Testis (tissue), 3 donors: ENCODE results near the gene DRD4. TPM values are rescaled to one million over a fixed set of nuclear protein-coding genes. Genes with fewer than 3 reads are reported as not detected.

Experiments used
- DNase-seq: peaks from one replicate; pipeline ENCODE4 v3.0.0-alpha.2; 2019
- H3K27ac ChIP-seq, 2 donors: fragments of 200-600 bp; sonication (generic); one replicate each; pipeline ENCODE4 v1.5.1; 2019
- H3K27me3 ChIP-seq: fragments of 200-600 bp; sonication (generic); one replicate; pipeline ENCODE4 v1.5.1; 2019
- H3K36me3 ChIP-seq: fragments of 200-600 bp; sonication (generic); one replicate; pipeline ENCODE4 v1.5.1; 2017; ENCODE audit warnings: low read depth; ENCODE audit errors: missing control alignments
- H3K4me1 ChIP-seq: fragments of 200-600 bp; sonication (generic); one replicate; pipeline ENCODE4 v1.5.1; 2019
- H3K4me3 ChIP-seq, 2 donors: fragments of 200-600 bp; sonication (generic); one replicate each; pipeline ENCODE4 v1.5.1; 2017 to 2019
- H3K9me3 ChIP-seq: fragments of 200-600 bp; sonication (generic); one replicate; pipeline ENCODE4 v1.5.1; 2017
- POLR2A ChIP-seq: fragments of 450-650 bp; IDR thresholded peaks from one replicate; pipeline ENCODE4 v1.6.1; 2017; ENCODE audit warnings: antibody characterized with exemption, mild to moderate bottlenecking, moderate library complexity
- WGBS, 2 donors: methylation state at CpG; one replicate each; pipeline ENCODE4 v1.1.5; 2018; 5-methylcytosine and 5-hydroxymethylcytosine counted together
- intact Hi-C: fragments of 100-400 bp; cut with DNase I; formaldehyde crosslinking; loops from one replicate; pipeline ENCODE4 v1.15.1; 2023; ENCODE audit warnings: low total_unique reads
- polyA plus RNA-seq: library from polyadenylated mRNA; stranded (reverse); fragments of 350-450 nt; fragmentation: Illumina TruSeq; extraction: RNeasy Lipid Tissue Mini Kit (QIAGEN cat#74804); gene quantifications from one replicate; pipeline ENCODE4 v1.2.3, GENCODE V29; 2014; ENCODE audit warnings: low read depth, low replicate concordance; ENCODE audit not compliant: insufficient read depth
- total RNA-seq, 2 donors: library from RNA; depleted of rRNA; stranded (reverse); fragments of >200 nt; gene quantifications; one replicate each; pipeline ENCODE4 v1.2.3, GENCODE V29; 2016
- TF ChIP-seq, protein P1 (sequence below), 3 experiments: fragments of 450-650 bp in 2 of 3; fragments of 200-600 bp in 1 of 3; sonication (generic) in 1 of 3; IDR thresholded peaks; one replicate each; pipeline ENCODE4 v1.5.1; 2016 to 2019; ENCODE audit warnings: antibody characterized with exemption in 3 of 3, mild to moderate bottlenecking in 2 of 3, moderate library complexity in 1 of 3

DRD4 gene
- total and polyA plus RNA-seq, 3 donors from 2014 or later = 1.5 to 3.3 (median 2.0) TPM

DNA sequence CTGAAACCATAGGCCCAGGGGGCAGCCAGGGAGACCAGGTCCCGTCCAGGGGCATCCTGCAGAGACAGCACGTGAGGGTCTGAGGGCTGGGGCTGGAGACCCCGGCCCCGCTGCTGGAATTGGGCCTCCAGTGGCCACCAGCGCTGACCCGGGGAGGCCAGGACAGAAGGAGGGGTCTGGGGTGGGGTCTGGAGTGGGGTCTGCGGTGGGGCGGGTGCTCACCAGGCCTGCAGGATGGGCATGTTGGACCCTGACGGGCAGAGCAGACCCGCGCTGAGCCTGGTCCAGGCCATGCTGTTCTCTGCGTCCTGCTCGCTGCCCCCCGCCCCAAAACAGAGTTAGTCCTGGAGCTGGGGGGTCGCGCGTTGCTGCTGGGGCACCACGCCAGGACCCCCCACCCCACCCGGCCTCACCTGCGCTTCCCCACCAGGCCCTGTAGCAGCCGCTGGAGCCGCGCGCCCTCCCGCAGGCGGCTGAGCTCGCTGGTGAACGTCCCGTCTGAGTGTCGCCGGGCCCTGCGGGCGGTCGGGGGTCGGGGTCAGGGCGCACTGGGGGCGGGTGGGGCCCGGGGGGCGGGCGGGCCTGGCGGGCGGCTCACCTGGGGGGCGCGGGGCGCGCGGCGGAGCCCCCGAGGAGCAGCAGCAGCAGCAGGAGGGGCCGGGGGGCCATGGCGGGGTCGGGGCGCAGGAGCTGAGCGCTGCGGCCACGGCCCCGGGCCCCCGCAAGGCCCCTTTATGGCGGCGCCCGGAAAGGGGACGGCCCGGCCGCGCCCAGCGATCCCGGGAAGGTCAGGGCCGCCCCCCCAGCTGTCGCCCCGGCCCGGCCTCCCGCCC is 10.4 kb upstream of the DRD4 start, which contains the start of gene SCT:
Gene SCT (minus strand): TSS at position 707 of the 833 bp plus-strand sequence. CDS start 38 bp downstream, at position 669.
- DNase-seq = no peak
- Histone ChIP-seq H3K27ac (no peak within 1 kb of the TSS), H3K36me3 (no peaks in the 10 kb centered on the region), H3K9me3 (no peaks in the 10 kb centered on the region), H3K4me1 (no peaks in the 10 kb centered on the region), H3K27me3 (no peaks in the 10 kb centered on the region), H3K4me3 (peak within 1 kb of the TSS in 1 of 2 donors; percentile 4)
- intact Hi-C loops = no loop called here
- TF ChIP-seq POLR2A = no peak
- TF ChIP-seq, protein P1, sequence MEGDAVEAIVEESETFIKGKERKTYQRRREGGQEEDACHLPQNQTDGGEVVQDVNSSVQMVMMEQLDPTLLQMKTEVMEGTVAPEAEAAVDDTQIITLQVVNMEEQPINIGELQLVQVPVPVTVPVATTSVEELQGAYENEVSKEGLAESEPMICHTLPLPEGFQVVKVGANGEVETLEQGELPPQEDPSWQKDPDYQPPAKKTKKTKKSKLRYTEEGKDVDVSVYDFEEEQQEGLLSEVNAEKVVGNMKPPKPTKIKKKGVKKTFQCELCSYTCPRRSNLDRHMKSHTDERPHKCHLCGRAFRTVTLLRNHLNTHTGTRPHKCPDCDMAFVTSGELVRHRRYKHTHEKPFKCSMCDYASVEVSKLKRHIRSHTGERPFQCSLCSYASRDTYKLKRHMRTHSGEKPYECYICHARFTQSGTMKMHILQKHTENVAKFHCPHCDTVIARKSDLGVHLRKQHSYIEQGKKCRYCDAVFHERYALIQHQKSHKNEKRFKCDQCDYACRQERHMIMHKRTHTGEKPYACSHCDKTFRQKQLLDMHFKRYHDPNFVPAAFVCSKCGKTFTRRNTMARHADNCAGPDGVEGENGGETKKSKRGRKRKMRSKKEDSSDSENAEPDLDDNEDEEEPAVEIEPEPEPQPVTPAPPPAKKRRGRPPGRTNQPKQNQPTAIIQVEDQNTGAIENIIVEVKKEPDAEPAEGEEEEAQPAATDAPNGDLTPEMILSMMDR (IDR thresholded peaks at IDR 0.05) = no peak
- 36 to 80% methylated on average over 2 to 19 of the region's 72 CpGs for WGBS, 2 donors

DNA sequence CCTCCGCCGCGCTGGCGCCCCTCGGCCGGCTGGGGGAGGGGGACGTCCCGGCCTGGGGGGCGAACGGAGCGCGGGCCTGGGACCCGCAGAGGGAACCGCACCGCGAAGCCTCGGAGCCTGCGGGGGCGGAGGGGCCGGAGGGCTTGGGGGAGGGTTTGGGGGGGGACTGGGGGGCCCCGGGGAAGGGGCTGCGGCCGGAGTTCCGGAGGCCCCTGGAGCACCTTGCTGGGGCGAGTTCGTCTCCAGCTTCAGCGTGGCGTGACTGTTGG is 9.8 kb upstream of the DRD4 start:
- Histone ChIP-seq H3K9me3 (no peaks in the 10 kb centered on the region), H3K4me3 (peak overlapping the region in 1 of 2 donors; percentile 4), H3K27ac (no peak overlapping the region), H3K4me1 (no peaks in the 10 kb centered on the region), H3K36me3 (no peaks in the 10 kb centered on the region), H3K27me3 (no peaks in the 10 kb centered on the region)
- DNase-seq = no peak
- TF ChIP-seq, protein P1 (IDR thresholded peaks at IDR 0.05) = no peak
- TF ChIP-seq POLR2A = no peak
- intact Hi-C loops = no loop called here
- WGBS, 2 donors = 38 to 57% methylated on average over 12 to 22 of the region's 28 CpGs

DNA sequence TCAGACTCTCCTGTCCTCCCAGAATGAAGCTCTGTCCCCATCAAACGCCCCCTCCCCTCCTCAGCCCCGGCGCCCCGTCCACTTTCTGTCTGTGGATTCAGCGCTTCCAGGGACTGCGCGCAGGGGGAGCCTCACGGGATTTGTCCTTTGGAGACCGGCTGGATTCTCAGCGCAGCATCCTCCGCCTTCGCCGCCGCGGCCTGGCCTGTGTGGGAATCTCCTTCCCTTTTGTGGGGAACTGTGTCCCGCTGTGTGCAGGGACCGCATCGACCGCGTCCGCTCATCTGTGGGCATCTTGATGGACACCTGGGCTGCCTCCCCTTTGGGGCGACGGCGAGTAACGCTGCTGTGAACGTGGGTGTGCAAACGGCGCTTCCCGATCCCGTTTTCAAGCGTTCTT is 9.0 kb upstream of the DRD4 start:
- no peak overlapping the region for H3K4me3 ChIP-seq
- TF ChIP-seq, protein P1 (IDR thresholded peaks at IDR 0.05) = no peak
- no peak for TF ChIP-seq POLR2A
- no peaks in the 10 kb centered on the region for H3K27me3 ChIP-seq
- intact Hi-C loops = no loop called here
- H3K27ac ChIP-seq = no peak overlapping the region
- no peaks in the 10 kb centered on the region for H3K4me1 ChIP-seq
- 62 to 78% methylated on average over 31 of the region's 31 CpGs for WGBS, 2 donors
- H3K36me3 ChIP-seq = no peaks in the 10 kb centered on the region
- H3K9me3 ChIP-seq = no peaks in the 10 kb centered on the region
- DNase-seq = no peak

DNA sequence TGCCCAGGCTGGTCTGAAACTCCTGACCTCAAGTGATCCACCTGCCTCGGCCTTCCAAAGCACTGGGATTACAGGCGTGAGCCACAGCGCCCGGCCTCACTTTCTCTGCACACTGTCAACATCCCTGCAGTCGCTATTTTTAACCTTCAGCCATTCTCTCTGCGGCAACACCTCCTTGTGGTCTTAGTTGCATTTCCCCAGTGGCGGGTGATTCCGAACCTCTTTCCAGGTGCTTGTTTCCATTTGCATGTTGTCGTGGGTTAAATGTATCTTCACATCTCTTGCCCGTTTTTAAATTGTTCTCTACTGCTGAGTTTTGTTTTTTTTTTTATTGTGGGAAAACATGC is 7.9 kb upstream of the DRD4 start:
- no peaks in the 10 kb centered on the region for H3K36me3 ChIP-seq
- no peaks in the 10 kb centered on the region for H3K27me3 ChIP-seq
- no peak for DNase-seq
- H3K4me1 ChIP-seq = no peaks in the 10 kb centered on the region
- intact Hi-C loops = no loop called here
- no peak for TF ChIP-seq POLR2A
- TF ChIP-seq, protein P1 (IDR thresholded peaks at IDR 0.05) = no peak
- no peak overlapping the region for H3K27ac ChIP-seq
- WGBS, 2 donors = 48 to 62% methylated on average over 10 of the region's 10 CpGs
- no peak overlapping the region for H3K4me3 ChIP-seq
- H3K9me3 ChIP-seq = no peaks in the 10 kb centered on the region

DNA sequence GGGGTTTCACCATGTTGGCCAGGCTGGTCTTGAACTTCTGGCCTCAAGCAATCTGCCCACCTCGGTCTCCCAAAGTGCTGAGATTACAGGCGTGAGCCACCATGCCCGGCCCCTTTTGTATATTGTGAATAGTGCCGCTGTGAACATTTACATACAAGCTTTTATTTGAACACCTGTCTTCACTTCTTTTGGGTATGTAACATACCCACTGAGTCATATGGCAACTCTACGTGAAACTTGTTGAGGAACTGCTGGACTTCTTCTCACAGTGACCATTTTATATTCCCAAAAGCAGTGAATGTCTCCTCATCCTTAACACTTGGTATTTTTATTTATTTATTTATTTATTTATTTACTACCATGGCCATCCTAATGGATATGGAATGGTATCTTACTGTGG is 6.2 kb upstream of the DRD4 start:
- Histone ChIP-seq H3K27me3 (no peaks in the 10 kb centered on the region), H3K9me3 (no peaks in the 10 kb centered on the region), H3K27ac (no peak overlapping the region), H3K4me3 (no peak overlapping the region), H3K4me1 (no peaks in the 10 kb centered on the region), H3K36me3 (no peaks in the 10 kb centered on the region)
- WGBS, 2 donors = 96 to 97% methylated on average over 5 of the region's 5 CpGs
- no peak for TF ChIP-seq POLR2A
- TF ChIP-seq, protein P1 (IDR thresholded peaks at IDR 0.05) = no peak
- intact Hi-C loops = no loop called here
- DNase-seq = no peak
